ENCODE measurements around the gene UBE2D1. TPM values are rescaled to one million over a fixed set of nuclear protein-coding genes. Genes with fewer than 3 reads are reported as not detected.

Gene UBE2D1
- total and polyA plus RNA-seq, 2 donors (not counting 1 experiment from before 2014, with no cell fraction given), result 12.1 to 21.4 TPM

DNA sequence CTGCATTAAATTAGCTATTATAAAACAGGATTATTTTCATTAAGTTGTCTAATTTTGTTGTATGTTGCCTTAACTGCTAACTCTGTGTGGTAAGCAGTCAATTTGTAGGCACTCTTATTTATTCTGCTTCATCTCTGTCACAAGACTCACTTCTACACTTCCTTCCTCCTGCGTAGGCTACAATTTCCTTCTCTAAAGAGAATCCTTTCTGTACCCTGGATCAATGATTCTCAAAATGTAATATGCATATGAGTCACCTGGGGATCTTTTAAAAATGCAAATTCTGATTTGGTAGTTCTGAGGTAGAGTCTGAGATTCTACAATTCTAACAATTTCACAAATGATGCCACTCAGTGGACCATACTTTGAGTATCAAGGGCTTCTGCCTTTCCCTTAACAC lies 4.4 kb upstream of the UBE2D1 start:
- no peak for DNase-seq (ENCODE audit: low read depth in 2 of 2)
- no peaks in the 10 kb centered on the region for H4K20me1 ChIP-seq (ENCODE audit: control insufficient read depth, extremely low read depth, insufficient read depth, low read length)

DNA sequence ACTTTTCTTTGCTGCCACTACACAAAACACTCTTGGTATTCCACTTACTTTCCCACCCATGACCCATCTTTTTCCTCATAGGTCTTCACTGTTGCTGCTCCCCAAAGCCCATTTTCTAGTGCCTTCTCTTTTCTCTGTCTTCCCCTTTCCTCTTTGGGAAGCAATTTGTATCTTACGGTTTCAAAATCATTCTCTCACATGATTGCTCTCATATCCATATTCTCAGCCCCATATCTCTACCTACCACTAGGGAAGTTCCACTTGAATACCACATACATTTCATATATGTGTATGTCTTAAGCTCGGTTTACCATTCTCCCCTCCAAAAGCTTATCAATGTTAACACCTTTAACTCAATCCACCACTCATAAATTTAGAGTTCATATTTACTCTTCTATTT lies 3.2 kb upstream of the UBE2D1 start:
- H4K20me1 ChIP-seq (ENCODE audit: control insufficient read depth, extremely low read depth, insufficient read depth, low read length), result no peaks in the 10 kb centered on the region
- no peak overlapping the region for H3K4me3 ChIP-seq (replicated peaks in 1 of 4; ENCODE audit: control extremely low read depth in 1 of 4, insufficient read depth in 1 of 4, low read depth in 3 of 4, low read length in 4 of 4)
- no peaks in the 10 kb centered on the region for H3K79me2 ChIP-seq (ENCODE audit: control insufficient read depth, insufficient read depth, low read length)
- H3K4me1 ChIP-seq (ENCODE audit: control insufficient read depth, extremely low read depth, insufficient read depth, low read length), result no peaks in the 10 kb centered on the region
- TF ChIP-seq, protein P1, sequence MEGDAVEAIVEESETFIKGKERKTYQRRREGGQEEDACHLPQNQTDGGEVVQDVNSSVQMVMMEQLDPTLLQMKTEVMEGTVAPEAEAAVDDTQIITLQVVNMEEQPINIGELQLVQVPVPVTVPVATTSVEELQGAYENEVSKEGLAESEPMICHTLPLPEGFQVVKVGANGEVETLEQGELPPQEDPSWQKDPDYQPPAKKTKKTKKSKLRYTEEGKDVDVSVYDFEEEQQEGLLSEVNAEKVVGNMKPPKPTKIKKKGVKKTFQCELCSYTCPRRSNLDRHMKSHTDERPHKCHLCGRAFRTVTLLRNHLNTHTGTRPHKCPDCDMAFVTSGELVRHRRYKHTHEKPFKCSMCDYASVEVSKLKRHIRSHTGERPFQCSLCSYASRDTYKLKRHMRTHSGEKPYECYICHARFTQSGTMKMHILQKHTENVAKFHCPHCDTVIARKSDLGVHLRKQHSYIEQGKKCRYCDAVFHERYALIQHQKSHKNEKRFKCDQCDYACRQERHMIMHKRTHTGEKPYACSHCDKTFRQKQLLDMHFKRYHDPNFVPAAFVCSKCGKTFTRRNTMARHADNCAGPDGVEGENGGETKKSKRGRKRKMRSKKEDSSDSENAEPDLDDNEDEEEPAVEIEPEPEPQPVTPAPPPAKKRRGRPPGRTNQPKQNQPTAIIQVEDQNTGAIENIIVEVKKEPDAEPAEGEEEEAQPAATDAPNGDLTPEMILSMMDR (conservative IDR thresholded peaks at IDR 0.05 in 1 of 2, IDR thresholded peaks at IDR 0.05 in 1 of 2; ENCODE audit: low read depth in 1 of 2, low read length in 2 of 2), result no peak
- TF ChIP-seq EZH2 (IDR thresholded peaks at IDR 0.05; ENCODE audit: low read length, missing control alignments), result no peak
- H3K27me3 ChIP-seq (ENCODE audit: control insufficient read depth, insufficient read depth, low read length), result peaks cover 13% of the 10 kb centered on the region
- no peaks in the 10 kb centered on the region for H3K36me3 ChIP-seq (ENCODE audit: control insufficient read depth, insufficient read depth, low read length)
- no peak overlapping the region for H3K27ac ChIP-seq (ENCODE audit: insufficient read depth, low read length)
- no peak overlapping the region for H2AFZ ChIP-seq (ENCODE audit: low read length)
- DNase-seq (ENCODE audit: low read depth in 2 of 2), result no peak
- no peak overlapping the region for H3K4me2 ChIP-seq (ENCODE audit: extremely low read depth, insufficient read depth, low read length)
- no peak overlapping the region for H3K9ac ChIP-seq (ENCODE audit: insufficient read depth, low read length)
- H3K9me3 ChIP-seq (ENCODE audit: control insufficient read depth, insufficient read depth, low read depth, low read length), result no peaks in the 10 kb centered on the region

More for the DNA sequence above, 4.4 kb upstream of the UBE2D1 start:
- Histone ChIP-seq H3K4me2 (ENCODE audit: extremely low read depth, insufficient read depth, low read length) (no peak overlapping the region), H3K79me2 (ENCODE audit: control insufficient read depth, insufficient read depth, low read length) (no peaks in the 10 kb centered on the region), H3K9me3 (ENCODE audit: control insufficient read depth, insufficient read depth, low read depth, low read length) (no peaks in the 10 kb centered on the region), H3K27me3 (ENCODE audit: control insufficient read depth, insufficient read depth, low read length) (peaks cover 13% of the 10 kb centered on the region), H3K4me3 (replicated peaks in 1 of 4; ENCODE audit: control extremely low read depth in 1 of 4, insufficient read depth in 1 of 4, low read depth in 3 of 4, low read length in 4 of 4) (no peak overlapping the region), H3K9ac (ENCODE audit: insufficient read depth, low read length) (no peak overlapping the region), H3K27ac (ENCODE audit: insufficient read depth, low read length) (no peak overlapping the region), H3K4me1 (ENCODE audit: control insufficient read depth, extremely low read depth, insufficient read depth, low read length) (no peaks in the 10 kb centered on the region), H3K36me3 (ENCODE audit: control insufficient read depth, insufficient read depth, low read length) (no peaks in the 10 kb centered on the region), H2AFZ (ENCODE audit: low read length) (no peak overlapping the region)
- TF ChIP-seq EZH2 (IDR thresholded peaks at IDR 0.05; ENCODE audit: low read length, missing control alignments), result no peak
- TF ChIP-seq, protein P1 (conservative IDR thresholded peaks at IDR 0.05 in 1 of 2, IDR thresholded peaks at IDR 0.05 in 1 of 2; ENCODE audit: low read depth in 1 of 2, low read length in 2 of 2), result no peak

DNA sequence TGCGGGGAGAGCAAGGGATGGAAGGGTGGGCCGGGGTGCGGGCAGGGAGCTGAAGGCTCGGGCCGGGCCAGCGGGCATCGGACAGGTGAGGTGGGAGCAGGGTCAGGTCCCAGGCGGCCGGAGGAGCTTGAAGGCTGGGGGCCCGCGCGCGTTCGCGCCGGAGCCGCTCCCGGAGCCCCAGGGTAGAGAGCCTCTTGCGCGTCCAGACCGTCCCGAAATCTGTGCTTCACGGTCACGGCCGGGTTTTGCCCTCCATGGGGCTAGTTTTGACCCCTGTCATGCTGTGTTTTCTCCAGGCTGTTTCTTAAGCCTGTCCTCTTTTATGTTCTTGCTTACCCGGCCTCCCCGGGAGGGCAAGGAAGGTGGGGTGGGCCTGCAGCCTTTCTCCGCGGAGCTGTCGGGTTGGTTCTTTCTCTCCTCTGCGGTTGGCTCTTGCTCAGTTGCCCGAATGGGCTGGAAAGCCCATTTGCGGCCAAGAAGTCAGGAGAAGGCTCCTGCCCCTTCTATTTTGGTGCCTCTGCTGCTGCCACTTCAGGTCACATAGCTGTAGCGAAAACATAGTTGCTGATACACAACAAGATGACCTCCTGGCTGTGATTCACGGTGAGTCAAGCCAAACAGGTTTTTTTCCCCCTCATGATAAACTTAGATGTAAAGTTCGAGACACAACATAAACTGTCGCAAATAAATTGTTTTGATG lies 650 bp downstream of the UBE2D1 start:
- H3K9me3 ChIP-seq (ENCODE audit: control insufficient read depth, insufficient read depth, low read depth, low read length), result no peaks in the 10 kb centered on the region
- no peaks in the 10 kb centered on the region for H4K20me1 ChIP-seq (ENCODE audit: control insufficient read depth, extremely low read depth, insufficient read depth, low read length)
- peak overlapping the region; percentile 84 for H3K9ac ChIP-seq (ENCODE audit: insufficient read depth, low read length)
- no peaks in the 10 kb centered on the region for H3K4me1 ChIP-seq (ENCODE audit: control insufficient read depth, extremely low read depth, insufficient read depth, low read length)
- no peaks in the 10 kb centered on the region for H3K79me2 ChIP-seq (ENCODE audit: control insufficient read depth, insufficient read depth, low read length)
- H2AFZ ChIP-seq (ENCODE audit: low read length), result peak overlapping the region; percentile 61
- H3K4me3 ChIP-seq (replicated peaks in 1 of 4; ENCODE audit: control extremely low read depth in 1 of 4, insufficient read depth in 1 of 4, low read depth in 3 of 4, low read length in 4 of 4), result peak overlapping the region; percentile 80 to 94 (median 84)
- peak in 1 of 2 donors; percentile 42 for DNase-seq (ENCODE audit: low read depth in 2 of 2)
- peaks cover 11% of the 10 kb centered on the region for H3K27me3 ChIP-seq (ENCODE audit: control insufficient read depth, insufficient read depth, low read length)
- H3K36me3 ChIP-seq (ENCODE audit: control insufficient read depth, insufficient read depth, low read length), result no peaks in the 10 kb centered on the region
- peak overlapping the region; percentile 57 for H3K27ac ChIP-seq (ENCODE audit: insufficient read depth, low read length)
- peak overlapping the region; percentile 69 for H3K4me2 ChIP-seq (ENCODE audit: extremely low read depth, insufficient read depth, low read length)
- TF ChIP-seq EZH2 (IDR thresholded peaks at IDR 0.05; ENCODE audit: low read length, missing control alignments), result no peak
- TF ChIP-seq, protein P1 (conservative IDR thresholded peaks at IDR 0.05 in 1 of 2, IDR thresholded peaks at IDR 0.05 in 1 of 2; ENCODE audit: low read depth in 1 of 2, low read length in 2 of 2), result peak in 1 of 2 donors; percentile 1

All from fibroblast of lung (primary cell).